Kidney epithelial cell (primary cell): ENCODE measurements around the gene OTP. TPM values are rescaled to one million over a fixed set of nuclear protein-coding genes. Genes with fewer than 3 reads are reported as not detected.

ENCODE experiments used
- DNase-seq: peaks from one replicate; pipeline ENCODE4 v3.0.0-alpha.2; 2010; ENCODE audit warnings: low read depth
- H3K27me3 ChIP-seq: 2 replicates; pipeline ENCODE4 v1.6.0; 2011; ENCODE audit warnings: low read length; ENCODE audit not compliant: control insufficient read depth, insufficient read depth
- H3K36me3 ChIP-seq: 2 replicates; pipeline ENCODE4 v1.5.1; 2011; ENCODE audit warnings: low read length; ENCODE audit not compliant: control insufficient read depth, insufficient read depth
- H3K4me3 ChIP-seq: 2 replicates; pipeline ENCODE4 v1.5.1; 2011; ENCODE audit warnings: low read depth, mild to moderate bottlenecking, control low read depth, low read length
- total RNA-seq: library from RNA; depleted of rRNA; stranded (reverse); fragments of >200 nt; gene quantifications from 2 replicates; pipeline ENCODE4 v1.2.3, GENCODE V29; 2015
- TF ChIP-seq, protein P1 (sequence below): IDR thresholded peaks from 2 replicates; pipeline ENCODE4 v1.5.1; 2011; ENCODE audit warnings: mild to moderate bottlenecking, moderate library complexity, low read length, control low read depth, inconsistent platforms; ENCODE audit not compliant: insufficient read depth, poor library complexity, severe bottlenecking

OTP gene
- total RNA-seq, 1 donor from 2014 or later = not detected

DNA sequence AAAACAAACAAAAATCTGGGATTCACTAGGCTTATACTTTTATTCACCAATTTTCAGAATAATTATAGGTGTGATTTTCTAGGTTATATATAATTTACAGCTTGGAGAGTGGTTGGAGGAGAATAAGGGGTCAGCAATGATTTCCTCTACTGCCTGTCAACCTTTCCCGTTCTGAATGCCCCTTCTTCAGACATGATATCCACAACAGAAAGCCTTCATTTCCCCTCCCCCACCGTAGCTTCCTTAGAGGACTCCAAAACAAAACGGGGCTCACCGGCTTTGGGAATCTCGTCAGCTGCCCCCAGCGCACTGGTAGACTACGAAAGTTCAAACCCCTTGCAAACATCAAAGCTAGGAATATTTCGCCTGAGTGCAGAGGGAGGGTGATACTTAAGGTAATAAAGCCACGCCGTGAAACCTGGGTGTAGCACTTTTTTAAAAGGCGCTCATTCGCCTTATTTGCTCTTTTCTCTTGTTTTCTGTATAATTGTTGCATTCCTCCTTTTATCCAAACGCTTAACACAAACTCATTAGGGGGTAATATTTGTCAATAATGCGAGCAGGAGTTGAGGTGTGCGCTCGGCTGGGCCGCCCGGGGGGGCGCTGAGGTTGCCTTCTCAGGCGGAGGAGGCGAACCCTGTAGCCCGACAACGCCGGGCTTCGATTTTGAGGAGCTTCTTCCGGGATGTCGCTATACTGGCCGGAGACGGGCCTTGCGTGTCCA is 2.4 kb downstream of the OTP start:
- no peak overlapping the region for H3K4me3 ChIP-seq

DNA sequence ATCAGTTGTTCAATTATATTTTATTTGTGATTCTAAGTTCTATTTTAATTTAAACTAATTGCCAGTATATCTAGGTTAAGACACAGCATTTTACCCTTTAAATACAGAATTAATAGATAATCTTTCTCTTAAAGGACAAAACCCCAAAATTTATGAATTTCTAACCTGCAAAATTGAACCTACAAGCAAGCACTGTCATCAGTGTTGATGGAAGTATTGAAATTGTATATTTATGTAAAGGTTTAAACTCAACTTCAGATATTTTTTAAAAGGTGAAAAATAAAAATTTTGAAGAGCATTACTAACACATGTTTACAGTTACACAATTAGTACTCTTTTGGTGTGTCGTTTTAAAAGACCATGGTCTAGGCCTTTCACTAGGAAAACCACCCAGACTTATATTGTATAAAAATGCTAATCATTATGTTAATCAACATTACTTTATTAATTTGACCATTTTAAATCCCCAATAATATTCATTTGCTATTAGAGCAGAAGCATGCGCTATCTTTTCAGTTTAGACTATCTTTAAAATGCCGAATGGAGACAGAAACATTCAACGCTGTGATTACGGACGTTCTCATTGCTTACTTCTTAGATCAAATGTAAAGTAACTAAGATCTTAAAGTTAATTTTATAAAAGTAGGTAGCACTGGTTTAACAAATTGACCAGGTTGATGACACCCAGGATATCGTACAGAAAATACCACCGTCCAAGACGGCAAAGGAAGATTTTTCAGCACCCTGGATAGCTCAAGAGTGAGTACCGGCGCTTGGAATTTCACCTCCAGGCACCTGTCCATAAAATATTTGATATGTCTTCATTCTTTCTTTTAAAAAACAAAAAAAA is 3.2 kb downstream of the OTP start:
- DNase-seq = no peak
- H3K36me3 ChIP-seq = no peaks in the 10 kb centered on the region
- peaks cover 74% of the 10 kb centered on the region for H3K27me3 ChIP-seq
- TF ChIP-seq, protein P1, sequence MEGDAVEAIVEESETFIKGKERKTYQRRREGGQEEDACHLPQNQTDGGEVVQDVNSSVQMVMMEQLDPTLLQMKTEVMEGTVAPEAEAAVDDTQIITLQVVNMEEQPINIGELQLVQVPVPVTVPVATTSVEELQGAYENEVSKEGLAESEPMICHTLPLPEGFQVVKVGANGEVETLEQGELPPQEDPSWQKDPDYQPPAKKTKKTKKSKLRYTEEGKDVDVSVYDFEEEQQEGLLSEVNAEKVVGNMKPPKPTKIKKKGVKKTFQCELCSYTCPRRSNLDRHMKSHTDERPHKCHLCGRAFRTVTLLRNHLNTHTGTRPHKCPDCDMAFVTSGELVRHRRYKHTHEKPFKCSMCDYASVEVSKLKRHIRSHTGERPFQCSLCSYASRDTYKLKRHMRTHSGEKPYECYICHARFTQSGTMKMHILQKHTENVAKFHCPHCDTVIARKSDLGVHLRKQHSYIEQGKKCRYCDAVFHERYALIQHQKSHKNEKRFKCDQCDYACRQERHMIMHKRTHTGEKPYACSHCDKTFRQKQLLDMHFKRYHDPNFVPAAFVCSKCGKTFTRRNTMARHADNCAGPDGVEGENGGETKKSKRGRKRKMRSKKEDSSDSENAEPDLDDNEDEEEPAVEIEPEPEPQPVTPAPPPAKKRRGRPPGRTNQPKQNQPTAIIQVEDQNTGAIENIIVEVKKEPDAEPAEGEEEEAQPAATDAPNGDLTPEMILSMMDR = no peak
- H3K4me3 ChIP-seq = no peak overlapping the region

More for the DNA sequence above, 2.4 kb downstream of the OTP start:
- TF ChIP-seq, protein P1 = no peak
- no peak for DNase-seq
- H3K36me3 ChIP-seq = no peaks in the 10 kb centered on the region
- peaks cover 74% of the 10 kb centered on the region for H3K27me3 ChIP-seq

DNA sequence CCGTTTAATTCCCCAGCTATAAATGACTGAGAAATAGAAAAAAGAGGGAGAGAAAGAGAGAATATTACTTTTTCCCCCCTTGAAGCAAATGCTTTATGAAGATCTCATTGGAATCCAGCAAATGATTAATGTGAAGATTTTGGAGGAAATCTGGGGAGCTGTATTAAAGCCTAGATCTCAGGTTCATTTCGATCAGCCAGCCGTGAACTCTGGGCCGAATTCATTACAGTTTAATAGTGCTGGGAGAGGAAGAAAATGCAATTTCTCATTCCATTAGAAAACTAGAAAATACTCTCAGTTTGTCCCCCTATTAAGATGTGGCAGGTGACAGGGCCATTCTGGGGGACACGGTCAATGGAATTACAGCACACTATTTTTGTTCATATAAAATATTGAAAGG is 4.8 kb downstream of the OTP start:
- Histone ChIP-seq H3K36me3 (no peaks in the 10 kb centered on the region), H3K4me3 (no peak overlapping the region), H3K27me3 (peaks cover 76% of the 10 kb centered on the region)
- TF ChIP-seq, protein P1 = no peak
- no peak for DNase-seq

DNA sequence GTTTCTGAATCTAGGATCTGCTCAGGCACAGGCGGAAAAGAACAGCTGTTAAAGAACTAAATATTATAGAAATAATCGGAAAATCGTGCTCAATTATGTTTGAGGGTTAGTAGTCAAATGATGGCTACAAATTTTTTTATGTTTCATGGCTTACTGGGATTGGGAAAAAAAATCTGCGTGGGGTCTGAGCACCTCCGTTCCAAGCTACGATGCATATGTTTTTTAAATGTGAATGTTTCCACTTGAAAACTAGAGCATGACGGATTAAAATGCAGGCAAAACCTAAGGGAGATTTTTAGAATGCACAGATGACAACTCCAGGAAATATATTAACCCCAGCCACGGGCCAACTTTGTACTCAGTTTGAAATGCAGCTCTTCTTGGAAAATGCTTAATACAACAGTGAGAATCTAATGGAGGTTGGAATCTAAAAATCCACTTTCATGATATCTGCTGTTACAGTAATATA is 5.3 kb downstream of the OTP start:
- DNase-seq = no peak
- H3K4me3 ChIP-seq = no peak overlapping the region
- TF ChIP-seq, protein P1 = no peak
- peaks cover 74% of the 10 kb centered on the region for H3K27me3 ChIP-seq
- H3K36me3 ChIP-seq = no peaks in the 10 kb centered on the region

DNA sequence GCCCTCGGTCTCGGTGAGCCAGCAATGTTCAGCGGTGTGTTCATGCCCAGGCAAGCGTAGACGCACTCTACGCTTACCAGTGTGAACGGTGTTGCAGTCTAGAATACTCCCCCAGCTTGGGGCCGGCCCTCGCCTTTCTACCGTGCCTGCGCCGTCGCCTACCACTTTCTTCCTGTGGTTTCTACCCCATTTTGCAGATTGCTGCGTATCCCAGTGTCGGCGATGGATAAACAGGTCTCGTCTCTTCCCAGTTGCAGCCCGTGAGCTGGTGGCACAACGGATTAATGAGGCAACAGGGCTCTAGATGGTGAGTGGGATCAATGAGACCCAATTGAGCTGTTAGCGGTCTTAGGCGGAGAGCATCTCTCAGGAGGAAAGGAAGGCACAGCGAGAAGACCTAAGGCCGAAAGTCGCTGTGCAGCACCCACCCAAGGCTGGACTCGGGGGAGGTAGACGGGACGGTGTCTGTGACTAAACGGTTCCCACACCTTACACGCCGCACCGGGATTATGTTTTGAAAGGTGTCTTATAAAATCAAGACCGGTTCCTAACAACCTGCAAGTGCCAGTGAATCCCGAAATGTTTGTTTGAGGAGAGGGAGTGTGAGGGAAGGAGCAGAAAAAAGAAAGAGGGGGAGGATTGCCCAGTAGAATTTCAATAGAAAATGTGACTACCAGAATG is 5.8 kb downstream of the OTP start:
- no peak overlapping the region for H3K4me3 ChIP-seq
- TF ChIP-seq, protein P1 = no peak
- peaks cover 75% of the 10 kb centered on the region for H3K27me3 ChIP-seq
- DNase-seq = no peak
- H3K36me3 ChIP-seq = no peaks in the 10 kb centered on the region
